HepG2 (cell line): ENCODE measurements around the gene MNT. TPM values are rescaled to one million over a fixed set of nuclear protein-coding genes. Genes with fewer than 3 reads are reported as not detected.

Source experiments
- ARNTL ChIP-seq: sonication (generic); formaldehyde crosslinking; IDR thresholded peaks from 2 replicates; pipeline ENCODE4 v1.4.0; 2020; ENCODE audit warnings: mild to moderate bottlenecking, missing genetic modification reagents
- ASH2L ChIP-seq: fragments of 300-600, 200-600 bp; sonication (generic); IDR thresholded peaks from 2 replicates; pipeline ENCODE4 v1.7.0; 2017; ENCODE audit warnings: low read depth, mild to moderate bottlenecking, moderate library complexity, mixed read lengths, low read length; ENCODE audit not compliant: insufficient read length
- CEBPG ChIP-seq: IDR thresholded peaks from 2 replicates; pipeline ENCODE4 v1.6.1; 2016
- ETV6 ChIP-seq: sonication (generic); formaldehyde crosslinking; conservative IDR thresholded peaks from 2 replicates; pipeline ENCODE4 v1.4.0; 2020; ENCODE audit warnings: missing genetic modification reagents
- MEF2D ChIP-seq: sonication (generic); formaldehyde crosslinking; IDR thresholded peaks from 2 replicates; pipeline ENCODE4 v1.5.1; 2020; ENCODE audit warnings: mild to moderate bottlenecking, missing genetic modification reagents
- MYC ChIP-seq: sonication (generic); formaldehyde crosslinking; IDR thresholded peaks from 2 replicates; pipeline ENCODE4 v1.9.0; 2021; ENCODE audit warnings: missing genetic modification reagents, borderline replicate concordance
- MYNN ChIP-seq: sonication (generic); formaldehyde crosslinking; IDR thresholded peaks from 2 replicates; pipeline ENCODE4 v1.4.0; 2020; ENCODE audit warnings: mild to moderate bottlenecking, low read depth, missing genetic modification reagents
- NFE2L2 ChIP-seq: fragments of 150-350 bp; IDR thresholded peaks from 2 replicates; pipeline ENCODE4 v1.6.1; 2014; ENCODE audit warnings: low read length
- NFKB2 ChIP-seq: sonication (generic); formaldehyde crosslinking; IDR thresholded peaks from 2 replicates; pipeline ENCODE4 v1.4.0; 2020; ENCODE audit warnings: missing genetic modification reagents, borderline replicate concordance
- NONO ChIP-seq, 2 experiments: fragments of 450-650 bp in 1 of 2; sonication (generic) in 1 of 2; formaldehyde crosslinking in 1 of 2; IDR thresholded peaks in 1 of 2; conservative IDR thresholded peaks in 1 of 2; 2 replicates each; pipeline versions ENCODE4 v1.6.1 to v1.8.0; 2017 to 2022; ENCODE audit warnings: mild to moderate bottlenecking in 1 of 2, missing genetic modification reagents in 1 of 2, moderate library complexity in 1 of 2
- SOX6 ChIP-seq, 2 experiments: fragments of 450-650 bp in 1 of 2; sonication (generic) in 1 of 2; formaldehyde crosslinking in 1 of 2; IDR thresholded peaks; 2 replicates each; pipeline versions ENCODE4 v1.4.0 to v1.6.1; 2017 to 2020; ENCODE audit warnings: antibody characterized with exemption in 1 of 2, mild to moderate bottlenecking in 1 of 2, missing genetic modification reagents in 1 of 2
- SPEN ChIP-seq: sonication (generic); formaldehyde crosslinking; IDR thresholded peaks from 2 replicates; pipeline ENCODE4 v1.5.1; 2020; ENCODE audit warnings: low read depth, mild to moderate bottlenecking, missing genetic modification reagents
- TCF12 ChIP-seq, 2 experiments: fragments of 450-650 bp in 1 of 2; sonication (generic) in 1 of 2; formaldehyde crosslinking in 1 of 2; IDR thresholded peaks; 2 replicates each; pipeline versions ENCODE4 v1.6.1 to v1.8.0; 2017 to 2022; ENCODE audit warnings: antibody characterized with exemption in 1 of 2, mild to moderate bottlenecking in 1 of 2, missing genetic modification reagents in 1 of 2, moderate library complexity in 1 of 2
- YEATS4 ChIP-seq: sonication (generic); formaldehyde crosslinking; IDR thresholded peaks from 2 replicates; pipeline ENCODE4 v1.4.0; 2020; ENCODE audit warnings: missing genetic modification reagents, borderline replicate concordance
- ZBTB7A ChIP-seq: sonication (generic); formaldehyde crosslinking; IDR thresholded peaks from 2 replicates; pipeline ENCODE4 v1.8.0; 2022; ENCODE audit warnings: mild to moderate bottlenecking, missing genetic modification reagents
- ZNF3 ChIP-seq: IDR thresholded peaks from 2 replicates; pipeline ENCODE4 v1.7.0; 2017; ENCODE audit warnings: inconsistent platforms
- ZNF558 ChIP-seq: sonication (generic); formaldehyde crosslinking; IDR thresholded peaks from 2 replicates; pipeline ENCODE4 v1.9.0; 2022; ENCODE audit warnings: mild to moderate bottlenecking, missing genetic modification reagents, borderline replicate concordance
- ZNF562 ChIP-seq: sonication (generic); formaldehyde crosslinking; IDR thresholded peaks from 2 replicates; pipeline ENCODE4 v1.8.0; 2022; ENCODE audit warnings: missing genetic modification reagents, borderline replicate concordance
- ZNF776 ChIP-seq: sonication (generic); formaldehyde crosslinking; IDR thresholded peaks from 2 replicates; pipeline ENCODE4 v1.4.0; 2020; ENCODE audit warnings: mild to moderate bottlenecking, missing genetic modification reagents
- ZNF788 ChIP-seq: sonication (generic); formaldehyde crosslinking; IDR thresholded peaks from 2 replicates; pipeline ENCODE4 v1.5.0; 2020; ENCODE audit warnings: mild to moderate bottlenecking, missing genetic modification reagents, borderline replicate concordance
- ZSCAN22 ChIP-seq: sonication (generic); formaldehyde crosslinking; IDR thresholded peaks from 2 replicates; pipeline ENCODE4 v1.4.0; 2020; ENCODE audit warnings: mild to moderate bottlenecking, missing genetic modification reagents
- polyA plus RNA-seq, 8 experiments: library from polyadenylated mRNA; depleted of rRNA in 3 of 8; stranded (reverse) in 7 of 8; unstranded in 1 of 8; fragments of >200 nt; fragmentation: Illumina TruSeq in 4 of 8; extraction: Trizol in 4 of 8; gene quantifications; 2 replicates each; pipeline versions ENCODE4 v1.2.1 to v1.2.3, GENCODE V29; 2011 to 2016; ENCODE audit warnings: low read depth in 4 of 8, missing spikeins in 1 of 8, mixed read lengths in 1 of 8; ENCODE audit not compliant: insufficient read depth in 1 of 8
- total RNA-seq, 5 experiments: library from RNA; depleted of rRNA; stranded (reverse); fragments of >200 nt; fragmentation: Illumina TruSeq; extraction: Trizol; gene quantifications; 2 replicates each; pipeline ENCODE4 v1.2.3, GENCODE V29; 2016; ENCODE audit warnings: low read depth in 1 of 5
- TF ChIP-seq, protein P1 (sequence below): IDR thresholded peaks from 2 replicates; pipeline ENCODE4 v1.6.1; 2016
- TF ChIP-seq, protein P2 (sequence below): sonication (generic); formaldehyde crosslinking; IDR thresholded peaks from 2 replicates; pipeline ENCODE4 v1.4.0; 2020; ENCODE audit warnings: missing genetic modification reagents
- TF ChIP-seq, protein P3 (sequence below), 2 experiments: fragments of 450-650 bp in 1 of 2; sonication (generic) in 1 of 2; formaldehyde crosslinking; IDR thresholded peaks; 2 replicates each; pipeline versions ENCODE4 v1.5.0 to v1.8.0; 2020 to 2022; ENCODE audit warnings: mild to moderate bottlenecking in 1 of 2, missing genetic modification reagents in 1 of 2
- TF ChIP-seq, protein P4 (sequence below): sonication (generic); formaldehyde crosslinking; IDR thresholded peaks from 2 replicates; pipeline ENCODE4 v1.4.0; 2020; ENCODE audit warnings: missing genetic modification reagents

MNT gene
- total and polyA plus RNA-seq, 2 of the 13 experiments (the other 11 are each of a cell fraction or from before 2014, with no cell fraction given): 2.1 to 3.5 TPM

DNA sequence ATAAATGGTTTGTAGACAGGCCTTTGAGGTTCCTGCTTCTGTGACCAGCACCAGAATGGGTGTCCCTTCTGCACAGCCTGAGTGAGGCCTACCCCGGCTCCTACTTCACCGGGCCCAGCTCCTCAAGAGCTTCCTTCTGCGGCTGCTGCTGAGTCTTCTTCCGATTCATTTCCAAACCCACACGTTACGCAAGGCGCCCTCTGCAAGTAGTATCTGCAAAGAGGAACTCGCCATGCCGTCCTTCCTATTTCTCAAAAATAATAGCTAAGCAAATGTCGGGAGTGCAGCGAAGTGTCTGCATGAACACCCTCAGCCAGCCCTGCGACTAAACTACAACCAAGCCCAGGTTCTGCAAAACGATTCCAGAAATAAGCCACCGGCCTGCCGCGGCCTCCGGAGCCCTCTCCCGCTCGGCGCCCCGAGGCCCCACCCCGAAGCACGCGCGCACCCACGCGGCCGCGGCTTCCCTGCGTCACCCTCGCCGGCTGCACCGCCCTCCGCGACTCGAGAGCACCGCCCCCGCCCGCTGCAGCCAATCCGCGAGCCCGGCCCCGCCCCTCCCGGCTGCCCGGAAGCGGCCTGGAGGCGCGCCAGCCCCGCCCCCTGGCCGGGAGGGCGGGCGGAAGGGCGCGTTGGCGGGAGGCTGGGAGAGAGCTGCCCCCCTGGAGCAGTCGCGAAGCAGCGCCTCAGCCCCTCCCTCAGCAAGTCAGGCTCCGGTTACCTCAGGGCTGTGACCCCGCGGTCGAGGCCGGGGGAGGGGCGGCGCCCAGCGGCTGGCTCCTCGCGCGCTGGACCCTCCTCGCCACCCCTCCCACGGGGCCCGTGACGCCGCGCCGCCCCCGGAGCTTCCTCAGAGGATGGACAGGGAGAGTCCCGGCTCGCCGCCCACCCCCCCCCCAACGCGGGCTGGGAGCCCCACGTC lies 8.3 kb downstream of the MNT start (continued):
- TF ChIP-seq NFKB2 (CRISPR knock-in tag) (peak; percentile 26; the same call in 1 of the 2 replicates), MEF2D (CRISPR knock-in tag) (no peak), MYC (CRISPR knock-in tag) (peak; percentile 69), ZNF3 (CRISPR knock-in tag) (no peak), YEATS4 (CRISPR knock-in tag) (peak; percentile 65; the same call in 1 of the 2 replicates), ZNF776 (CRISPR knock-in tag) (no peak), ZNF562 (CRISPR knock-in tag) (no peak), MYNN (CRISPR knock-in tag) (no peak), ZSCAN22 (CRISPR knock-in tag) (no peak), NONO (IDR thresholded peaks at IDR 0.05) (no peak), NONO (CRISPR knock-in tag; conservative IDR thresholded peaks at IDR 0.05) (0 out of 2 replicates have a peak, but pooled peaks have one; percentile 22), SPEN (CRISPR knock-in tag) (peak; percentile 19; the same call in 1 of the 2 replicates), ARNTL (CRISPR knock-in tag) (peak; percentile 96), CEBPG (CRISPR knock-in tag) (0 out of 2 replicates have a peak, but pooled peaks have one; percentile 20), ZNF558 (CRISPR knock-in tag) (0 out of 2 replicates have a peak, but pooled peaks have one; percentile 35), SOX6 (IDR thresholded peaks at IDR 0.05) (no peak), SOX6 (CRISPR knock-in tag; IDR thresholded peaks at IDR 0.05) (no peak), ZBTB7A (no peak), ETV6 (CRISPR knock-in tag) (no peak), TCF12 (IDR thresholded peaks at IDR 0.05) (no peak), TCF12 (CRISPR knock-in tag; IDR thresholded peaks at IDR 0.05) (0 out of 2 replicates have a peak, but pooled peaks have one; percentile 10), ZNF788 (CRISPR knock-in tag) (peak; percentile 25; the same call in 1 of the 2 replicates), ASH2L (peak; percentile 44), NFE2L2 (no peak)
- TF ChIP-seq, protein P1, sequence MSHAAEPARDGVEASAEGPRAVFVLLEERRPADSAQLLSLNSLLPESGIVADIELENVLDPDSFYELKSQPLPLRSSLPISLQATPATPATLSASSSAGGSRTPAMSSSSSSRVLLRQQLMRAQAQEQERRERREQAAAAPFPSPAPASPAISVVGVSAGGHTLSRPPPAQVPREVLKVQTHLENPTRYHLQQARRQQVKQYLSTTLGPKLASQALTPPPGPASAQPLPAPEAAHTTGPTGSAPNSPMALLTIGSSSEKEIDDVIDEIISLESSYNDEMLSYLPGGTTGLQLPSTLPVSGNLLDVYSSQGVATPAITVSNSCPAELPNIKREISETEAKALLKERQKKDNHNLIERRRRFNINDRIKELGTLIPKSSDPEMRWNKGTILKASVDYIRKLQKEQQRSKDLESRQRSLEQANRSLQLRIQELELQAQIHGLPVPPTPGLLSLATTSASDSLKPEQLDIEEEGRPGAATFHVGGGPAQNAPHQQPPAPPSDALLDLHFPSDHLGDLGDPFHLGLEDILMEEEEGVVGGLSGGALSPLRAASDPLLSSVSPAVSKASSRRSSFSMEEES (CRISPR knock-in tag): no peak
- TF ChIP-seq, protein P2, sequence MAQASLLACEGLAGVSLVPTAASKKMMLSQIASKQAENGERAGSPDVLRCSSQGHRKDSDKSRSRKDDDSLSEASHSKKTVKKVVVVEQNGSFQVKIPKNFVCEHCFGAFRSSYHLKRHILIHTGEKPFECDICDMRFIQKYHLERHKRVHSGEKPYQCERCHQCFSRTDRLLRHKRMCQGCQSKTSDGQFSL (CRISPR knock-in tag): peak; percentile 34; the same call in 1 of the 2 replicates
- TF ChIP-seq, protein P3, sequence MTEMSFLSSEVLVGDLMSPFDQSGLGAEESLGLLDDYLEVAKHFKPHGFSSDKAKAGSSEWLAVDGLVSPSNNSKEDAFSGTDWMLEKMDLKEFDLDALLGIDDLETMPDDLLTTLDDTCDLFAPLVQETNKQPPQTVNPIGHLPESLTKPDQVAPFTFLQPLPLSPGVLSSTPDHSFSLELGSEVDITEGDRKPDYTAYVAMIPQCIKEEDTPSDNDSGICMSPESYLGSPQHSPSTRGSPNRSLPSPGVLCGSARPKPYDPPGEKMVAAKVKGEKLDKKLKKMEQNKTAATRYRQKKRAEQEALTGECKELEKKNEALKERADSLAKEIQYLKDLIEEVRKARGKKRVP (CRISPR knock-in tag; IDR thresholded peaks at IDR 0.05): no peak
- TF ChIP-seq, protein P4, sequence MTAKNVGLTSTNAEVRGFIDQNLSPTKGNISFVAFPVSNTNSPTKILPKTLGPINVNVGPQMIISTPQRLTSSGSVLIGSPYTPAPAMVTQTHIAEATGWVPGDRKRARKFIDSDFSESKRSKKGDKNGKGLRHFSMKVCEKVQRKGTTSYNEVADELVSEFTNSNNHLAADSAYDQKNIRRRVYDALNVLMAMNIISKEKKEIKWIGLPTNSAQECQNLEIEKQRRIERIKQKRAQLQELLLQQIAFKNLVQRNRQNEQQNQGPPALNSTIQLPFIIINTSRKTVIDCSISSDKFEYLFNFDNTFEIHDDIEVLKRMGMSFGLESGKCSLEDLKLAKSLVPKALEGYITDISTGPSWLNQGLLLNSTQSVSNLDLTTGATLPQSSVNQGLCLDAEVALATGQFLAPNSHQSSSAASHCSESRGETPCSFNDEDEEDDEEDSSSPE (CRISPR knock-in tag): peak; percentile 85
